Measurements from ENCODE around the gene CNTFR. TPM values are rescaled to one million over a fixed set of nuclear protein-coding genes. Genes with fewer than 3 reads are reported as not detected.

Gene CNTFR
- total RNA-seq, 3 donors from 2014 or later: 11.3 to 103 (median 15.4) TPM

GRCh38 chr9:34587271-34587670 is 2.3 kb downstream of the CNTFR start:
- TF ChIP-seq POLR2A (IDR thresholded peaks at IDR 0.05): no peak
- no peak for TF ChIP-seq POLR2AphosphoS5 (IDR thresholded peaks at IDR 0.05)
- TF ChIP-seq CTCF (IDR thresholded peaks at IDR 0.05): no peak
- H3K9me3 ChIP-seq: no peaks in the 10 kb centered on the region
- H3K27ac ChIP-seq: no peak overlapping the region
- peaks cover under 1 to 20% of the 10 kb centered on the region in 2 donors for H3K4me1 ChIP-seq
- no peak overlapping the region for H3K4me3 ChIP-seq
- peaks cover 0 to 13% of the 10 kb centered on the region in 2 donors for H3K27me3 ChIP-seq
- intact Hi-C loops (cut with DNase I; ENCODE audit: low total_unique reads): no loop called here
- DNase-seq (ENCODE audit: low spot score in 2 of 2): no peak
- H3K36me3 ChIP-seq: no peaks in the 10 kb centered on the region

- TF ChIP-seq CTCF (IDR thresholded peaks at IDR 0.05): no peak
- TF ChIP-seq POLR2A (IDR thresholded peaks at IDR 0.05): no peak
- TF ChIP-seq POLR2AphosphoS5 (IDR thresholded peaks at IDR 0.05): no peak
- DNase-seq (ENCODE audit: low spot score in 2 of 2): no peak
- Histone ChIP-seq H3K9me3 (no peaks in the 10 kb centered on the region), H3K4me3 (no peak overlapping the region), H3K27me3 (peaks cover 0 to 13% of the 10 kb centered on the region in 2 donors), H3K4me1 (peaks cover 0 to 9% of the 10 kb centered on the region in 2 donors), H3K27ac (no peak overlapping the region), H3K36me3 (no peaks in the 10 kb centered on the region)
- intact Hi-C loops (cut with DNase I; ENCODE audit: low total_unique reads): no loop called here
Observed at GRCh38 chr9:34585946-34586669, 3.4 kb downstream of the CNTFR start.

GRCh38 chr9:34584970-34585369 is 4.6 kb downstream of the CNTFR start:
- Histone ChIP-seq H3K27ac (no peak overlapping the region), H3K36me3 (no peaks in the 10 kb centered on the region), H3K4me3 (no peak overlapping the region), H3K27me3 (peaks cover 0 to 13% of the 10 kb centered on the region in 2 donors), H3K4me1 (no peaks in the 10 kb centered on the region), H3K9me3 (no peaks in the 10 kb centered on the region)
- no peak for DNase-seq (ENCODE audit: low spot score in 2 of 2)
- TF ChIP-seq POLR2A (IDR thresholded peaks at IDR 0.05) (no peak), POLR2AphosphoS5 (IDR thresholded peaks at IDR 0.05) (no peak), CTCF (IDR thresholded peaks at IDR 0.05) (no peak)
- intact Hi-C loops (cut with DNase I; ENCODE audit: low total_unique reads): no loop called here

- intact Hi-C loops (cut with DNase I; ENCODE audit: low total_unique reads): no loop called here
- Histone ChIP-seq H3K4me3 (no peak overlapping the region), H3K36me3 (no peaks in the 10 kb centered on the region), H3K9me3 (no peaks in the 10 kb centered on the region), H3K27me3 (peaks cover 0 to 22% of the 10 kb centered on the region in 2 donors), H3K4me1 (no peaks in the 10 kb centered on the region), H3K27ac (no peak overlapping the region)
- TF ChIP-seq CTCF (IDR thresholded peaks at IDR 0.05) (no peak), POLR2AphosphoS5 (IDR thresholded peaks at IDR 0.05) (no peak), POLR2A (IDR thresholded peaks at IDR 0.05) (no peak)
- DNase-seq (ENCODE audit: low spot score in 2 of 2): no peak
Observed at GRCh38 chr9:34582787-34583186, 6.7 kb downstream of the CNTFR start.

GRCh38 chr9:34581318-34581717 is 8.2 kb downstream of the CNTFR start:
- Histone ChIP-seq H3K27ac (no peak overlapping the region), H3K27me3 (peaks cover 0 to 15% of the 10 kb centered on the region in 2 donors), H3K9me3 (no peaks in the 10 kb centered on the region), H3K36me3 (no peaks in the 10 kb centered on the region), H3K4me3 (no peak overlapping the region), H3K4me1 (no peaks in the 10 kb centered on the region)
- no peak for DNase-seq (ENCODE audit: low spot score in 2 of 2)
- intact Hi-C loops (cut with DNase I; ENCODE audit: low total_unique reads): no loop called here
- TF ChIP-seq CTCF (IDR thresholded peaks at IDR 0.05) (no peak), POLR2A (IDR thresholded peaks at IDR 0.05) (no peak), POLR2AphosphoS5 (IDR thresholded peaks at IDR 0.05) (no peak)
